ENCODE results near the gene ANO1. TPM values are rescaled to one million over a fixed set of nuclear protein-coding genes. Genes with fewer than 3 reads are reported as not detected.

Gene ANO1
- total RNA-seq, 1 donor from 2014 or later = 0.41 TPM

DNA sequence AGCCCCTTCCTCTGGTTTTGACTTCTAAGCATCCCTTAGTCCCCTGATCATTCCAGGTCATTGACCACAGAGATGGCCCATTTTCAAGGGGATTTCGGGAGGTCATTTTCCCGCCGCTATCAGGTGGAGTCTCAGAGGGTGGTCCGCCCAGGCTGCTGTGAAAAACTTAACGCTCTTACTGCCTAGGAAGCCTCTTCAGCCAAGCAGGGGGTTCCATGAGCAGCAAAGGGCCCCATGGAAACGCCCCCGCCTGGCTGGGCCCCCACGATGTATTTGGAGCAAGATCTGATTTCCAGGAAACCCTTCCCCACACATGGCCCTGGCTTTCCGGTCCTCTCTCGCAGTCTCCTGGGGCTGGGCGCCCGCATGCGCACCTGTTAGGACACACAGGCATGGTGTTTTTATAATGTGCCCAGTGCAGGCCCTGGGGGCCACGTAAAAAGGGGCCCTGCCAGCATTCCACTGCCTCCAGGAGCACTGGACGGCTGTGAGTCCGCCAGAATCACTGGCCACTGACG is 32.5 kb downstream of the ANO1 start:
- DNase-seq (ENCODE audit: low spot score in 2 of 2) (no peak), FAIRE-seq (no peak)

DNA sequence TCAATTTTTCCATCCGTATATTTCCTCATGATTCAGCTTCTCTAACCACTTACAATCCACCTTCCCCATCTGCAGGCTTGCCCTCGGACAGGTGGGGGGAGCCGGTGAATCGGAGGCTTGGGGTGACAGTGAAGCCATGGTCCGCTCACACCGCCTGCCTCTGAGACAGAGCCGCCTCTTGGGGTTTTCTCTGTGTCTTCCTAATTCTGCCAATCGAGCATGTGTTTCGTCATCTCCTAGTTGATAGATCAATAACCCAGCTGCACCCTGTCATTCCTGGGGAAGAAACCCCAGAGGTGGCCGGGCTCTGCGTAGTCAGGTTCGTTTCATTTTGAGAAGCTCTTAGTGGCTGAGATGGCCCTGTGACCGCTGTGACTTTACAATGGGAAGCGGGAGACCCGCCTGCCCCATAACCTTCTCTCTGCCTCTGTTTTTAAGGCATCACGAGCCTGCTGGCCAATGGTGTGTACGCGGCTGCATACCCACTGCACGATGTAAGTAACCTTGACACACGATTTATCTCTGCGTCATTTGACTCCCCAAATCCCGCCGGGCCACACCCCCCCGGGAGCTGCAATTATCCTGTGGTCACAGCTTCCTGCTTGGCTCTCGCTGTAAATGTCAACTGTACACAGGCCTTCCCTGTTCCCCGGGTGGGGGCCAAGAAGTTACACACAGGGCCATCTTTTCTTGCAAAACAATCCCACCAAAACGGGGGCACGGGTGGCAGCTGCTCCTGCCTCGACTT is 33.3 kb downstream of the ANO1 start:
- DNase-seq (ENCODE audit: low spot score in 2 of 2) = no peak
- FAIRE-seq = no peak

DNA sequence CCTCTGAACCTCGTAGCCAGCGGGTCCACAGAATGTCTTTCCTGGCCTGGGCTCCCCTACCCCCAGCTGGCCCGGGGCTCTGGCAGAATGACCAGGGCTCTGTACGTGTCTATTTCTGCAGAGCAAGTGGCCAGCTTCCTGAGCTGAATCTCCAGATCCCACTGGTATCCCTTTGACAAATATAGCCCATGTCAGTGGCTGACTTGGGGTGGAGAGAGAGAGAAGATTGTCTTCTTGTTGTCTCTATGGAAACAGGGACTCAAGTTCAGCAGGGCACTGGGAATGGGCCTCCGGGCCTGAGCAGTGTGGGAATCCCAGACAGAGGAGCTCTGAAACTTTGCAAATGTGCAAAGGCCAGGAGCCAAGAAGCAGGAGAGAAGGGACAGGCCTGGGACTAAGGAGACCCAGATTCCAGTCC is 33.9 kb downstream of the ANO1 start:
- no peak for FAIRE-seq
- no peak for DNase-seq (ENCODE audit: low spot score in 2 of 2)

DNA sequence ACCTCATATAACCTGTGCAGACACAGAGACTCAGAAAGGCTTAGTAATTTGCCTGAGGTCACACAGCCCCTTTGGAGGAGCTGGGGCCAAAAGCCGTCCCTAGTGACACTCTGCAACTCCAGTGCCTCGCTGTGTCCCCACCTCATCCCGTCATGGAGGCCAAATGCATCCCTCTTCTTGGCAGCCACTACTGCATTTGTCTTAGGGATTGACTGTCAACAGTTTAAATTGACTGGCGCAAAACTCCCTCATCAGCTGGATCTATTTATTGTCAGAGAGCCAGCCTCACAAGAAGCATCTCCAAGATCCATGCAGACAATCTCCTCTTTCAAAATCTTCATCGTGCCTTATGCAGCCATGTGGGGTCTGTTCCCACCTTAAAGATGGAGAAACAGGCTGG is 35.7 kb downstream of the ANO1 start:
- no peak for DNase-seq (ENCODE audit: low spot score in 2 of 2)
- FAIRE-seq = no peak

DNA sequence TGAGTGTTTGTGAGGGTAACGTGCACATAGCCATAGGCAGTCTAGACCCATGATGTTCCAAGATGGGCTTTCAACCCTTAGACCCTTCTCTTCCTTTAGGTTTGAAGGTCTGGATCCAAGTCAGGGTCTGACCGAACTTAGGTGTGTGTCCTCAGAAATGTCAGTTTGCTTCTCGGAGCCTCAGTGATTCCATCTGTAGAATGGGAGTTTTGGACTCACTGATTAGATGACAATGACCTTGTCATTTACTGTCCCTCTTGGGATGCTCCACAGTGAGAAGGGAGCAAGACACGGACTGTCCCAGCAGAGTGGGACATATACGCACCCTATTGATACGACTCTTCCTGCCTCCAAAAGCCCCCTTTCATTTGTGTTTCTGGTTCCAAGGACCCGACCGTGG is 37.7 kb downstream of the ANO1 start:
- DNase-seq (ENCODE audit: low spot score in 2 of 2) = no peak
- no peak for FAIRE-seq

DNA sequence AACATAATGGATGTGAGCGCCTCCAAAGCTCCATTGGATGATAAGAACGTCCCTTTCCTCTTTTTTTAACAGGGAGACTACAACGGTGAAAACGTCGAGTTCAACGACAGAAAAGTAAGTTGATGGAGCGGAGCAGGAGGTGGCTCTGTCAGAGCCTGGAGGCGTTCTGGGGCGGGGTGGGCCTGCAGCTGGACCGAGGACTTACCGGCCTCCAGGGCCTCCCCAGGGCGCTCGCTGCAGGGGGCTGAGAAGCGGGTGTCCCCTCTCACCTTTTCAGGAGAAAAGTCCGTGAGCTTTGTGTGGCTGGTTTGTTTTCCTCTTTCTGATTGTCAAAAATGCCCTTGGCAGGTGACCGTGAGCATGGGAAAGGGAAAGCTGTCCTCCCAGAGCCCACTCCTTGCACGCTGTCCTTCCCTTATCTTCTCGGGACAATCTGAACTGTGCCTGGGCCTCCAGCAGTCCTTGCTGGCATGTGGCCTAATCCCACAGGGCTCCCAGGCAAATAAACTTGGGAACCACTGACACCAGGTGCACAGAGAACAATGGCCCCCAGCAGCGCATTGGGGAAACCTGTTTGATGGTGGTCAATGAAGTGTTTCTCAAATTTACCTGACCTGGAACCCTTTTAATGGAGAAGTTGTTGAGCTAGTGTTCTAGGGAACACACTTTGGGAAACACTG is 38.4 kb downstream of the ANO1 start:
- DNase-seq (ENCODE audit: low spot score in 2 of 2) = no peak
- FAIRE-seq = no peak

DNA sequence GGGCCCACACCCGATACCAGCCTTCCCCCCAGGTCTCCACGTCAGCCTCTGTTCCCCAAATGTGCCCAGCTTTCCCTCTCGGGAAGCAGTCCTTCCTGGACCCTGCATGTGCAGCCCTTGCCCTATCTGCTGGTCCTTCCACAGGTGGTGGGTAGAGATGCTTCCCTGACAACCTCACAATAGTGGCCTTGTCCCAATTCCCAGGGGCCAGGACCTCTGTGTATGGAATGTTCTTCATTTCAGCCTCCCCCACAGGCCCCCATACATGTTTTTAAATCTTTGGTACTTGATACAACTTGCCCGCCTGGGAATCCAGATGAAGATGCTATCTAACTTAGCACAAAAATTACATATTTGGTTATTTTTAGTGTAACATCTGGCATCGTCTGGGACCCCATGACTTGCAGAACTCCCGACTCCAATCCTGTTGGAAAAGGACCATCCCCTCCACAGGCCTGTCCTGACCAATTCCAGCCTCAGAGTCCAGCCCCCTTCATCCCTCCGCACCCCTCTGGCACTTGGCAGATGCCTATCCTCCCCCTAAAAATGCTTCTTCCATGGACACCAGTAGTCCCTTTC is 39.5 kb downstream of the ANO1 start:
- FAIRE-seq = no peak

DNA sequence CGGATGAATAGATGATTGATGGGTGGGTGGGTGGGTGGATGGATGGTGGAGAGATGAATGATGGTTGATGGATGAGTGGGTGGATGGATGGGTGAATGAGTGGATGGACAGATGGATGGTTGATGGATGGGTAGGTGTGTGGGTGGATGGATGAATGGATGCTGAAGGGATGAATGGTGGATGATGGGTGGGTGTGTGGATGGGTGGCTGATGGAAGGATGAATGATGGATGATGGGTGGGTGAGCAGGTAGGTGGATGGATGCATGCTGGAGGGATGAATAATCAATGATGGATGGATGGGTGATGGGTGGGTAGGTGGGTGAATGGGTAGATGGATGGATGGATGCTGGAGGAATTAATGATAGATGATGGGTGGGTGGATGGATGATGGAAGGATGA is 40.5 kb downstream of the ANO1 start:
- no peak for FAIRE-seq
- DNase-seq (ENCODE audit: low spot score in 2 of 2) = no peak

More for the DNA sequence above, 39.5 kb downstream of the ANO1 start:
- no peak for DNase-seq (ENCODE audit: low spot score in 2 of 2)

DNA sequence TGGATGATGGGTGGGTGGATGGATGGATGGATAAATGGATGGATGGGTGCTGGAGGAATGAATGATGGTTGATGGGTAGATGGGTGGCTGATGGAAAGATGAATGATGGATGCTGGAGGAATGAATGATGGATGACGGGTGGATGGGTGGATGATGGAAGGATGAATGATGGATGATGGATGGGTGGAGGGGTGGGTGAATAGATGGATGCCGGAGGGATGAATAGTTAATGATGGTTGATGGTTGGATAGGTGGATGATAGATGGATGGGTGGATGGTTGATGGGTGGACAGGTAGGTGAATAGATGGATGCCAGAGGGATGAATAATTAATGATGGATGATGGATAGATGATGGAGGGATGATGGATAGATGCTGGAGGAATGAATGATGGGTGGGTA is 41.4 kb downstream of the ANO1 start:
- DNase-seq (ENCODE audit: low spot score in 2 of 2) (no peak), FAIRE-seq (no peak)

DNA sequence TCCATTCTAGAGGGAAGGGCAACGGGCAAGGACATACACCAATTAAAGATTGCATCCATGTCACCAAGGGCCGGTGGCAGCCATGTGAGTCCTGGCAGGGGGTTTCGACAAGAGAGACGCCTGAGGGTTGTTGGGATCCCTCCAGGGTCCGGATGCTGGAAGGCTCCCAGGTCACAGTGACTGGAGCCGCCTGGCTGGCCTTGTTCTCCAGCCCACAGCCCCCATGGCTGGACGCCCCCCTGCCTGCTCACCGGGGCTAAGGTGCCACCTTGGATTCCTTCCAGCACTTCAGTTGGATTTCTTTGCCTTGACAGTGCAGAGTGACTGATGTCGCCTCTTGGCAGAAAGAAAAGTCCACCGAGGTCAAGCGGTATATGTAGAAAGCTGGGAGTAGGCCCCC is 42.6 kb downstream of the ANO1 start:
- DNase-seq (ENCODE audit: low spot score in 2 of 2) = no peak
- FAIRE-seq = no peak

DNA sequence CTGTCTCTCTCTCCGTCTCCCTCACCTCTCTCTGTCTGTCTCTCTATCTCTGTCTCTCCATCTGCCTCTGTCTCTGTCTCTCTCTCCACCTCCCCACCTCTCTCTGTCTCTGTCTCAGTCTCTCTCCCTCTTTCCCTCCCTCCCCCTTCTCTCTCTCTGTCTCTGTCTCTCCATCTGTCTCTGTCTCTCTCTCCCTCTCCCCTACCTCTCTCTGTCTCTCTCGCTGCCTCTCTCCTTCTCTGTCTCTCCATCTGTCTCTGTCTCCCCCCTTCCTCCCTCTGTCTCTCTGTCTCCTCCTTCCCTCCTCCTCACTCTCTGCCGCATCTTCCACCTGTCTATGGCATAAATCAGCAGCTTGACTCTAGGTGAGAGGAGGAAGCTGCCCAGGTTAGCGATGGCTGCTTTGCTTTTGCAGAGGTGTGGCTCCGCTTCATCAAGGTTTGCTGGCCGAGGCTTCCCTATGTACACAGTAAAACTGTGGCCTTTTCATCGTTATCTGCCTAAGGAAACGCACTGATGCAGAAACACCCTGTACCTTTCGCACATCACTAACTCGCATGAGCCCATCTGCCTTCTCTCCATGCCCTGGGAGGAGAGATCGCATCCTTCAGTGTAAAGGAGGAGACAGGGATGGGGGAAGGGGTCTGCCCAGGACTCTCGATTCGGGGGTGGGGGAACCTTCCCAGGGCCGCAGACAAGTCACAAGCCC is 44.5 kb downstream of the ANO1 start:
- DNase-seq (ENCODE audit: low spot score in 2 of 2) = no peak
- no peak for FAIRE-seq

DNA sequence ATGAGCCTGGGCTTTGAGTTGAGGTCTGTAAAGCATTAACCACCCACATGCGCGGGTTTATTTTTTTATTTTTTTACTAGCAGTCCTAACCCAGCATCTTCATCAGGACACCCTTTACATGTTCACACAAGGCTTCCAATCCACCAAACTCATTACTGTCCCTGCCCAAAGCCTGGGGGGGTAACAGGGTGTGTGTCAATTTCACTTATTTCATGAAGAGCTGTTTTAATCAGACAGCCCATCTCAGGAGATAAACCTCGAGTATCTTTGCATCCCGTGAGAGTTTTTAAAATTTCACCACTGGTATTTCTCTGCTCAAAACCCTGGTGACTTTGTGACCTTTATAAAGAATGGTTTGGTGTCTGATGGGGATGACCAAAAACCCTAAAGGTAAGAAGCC is 45.6 kb downstream of the ANO1 start:
- FAIRE-seq (no peak), DNase-seq (ENCODE audit: low spot score in 2 of 2) (no peak)

DNA sequence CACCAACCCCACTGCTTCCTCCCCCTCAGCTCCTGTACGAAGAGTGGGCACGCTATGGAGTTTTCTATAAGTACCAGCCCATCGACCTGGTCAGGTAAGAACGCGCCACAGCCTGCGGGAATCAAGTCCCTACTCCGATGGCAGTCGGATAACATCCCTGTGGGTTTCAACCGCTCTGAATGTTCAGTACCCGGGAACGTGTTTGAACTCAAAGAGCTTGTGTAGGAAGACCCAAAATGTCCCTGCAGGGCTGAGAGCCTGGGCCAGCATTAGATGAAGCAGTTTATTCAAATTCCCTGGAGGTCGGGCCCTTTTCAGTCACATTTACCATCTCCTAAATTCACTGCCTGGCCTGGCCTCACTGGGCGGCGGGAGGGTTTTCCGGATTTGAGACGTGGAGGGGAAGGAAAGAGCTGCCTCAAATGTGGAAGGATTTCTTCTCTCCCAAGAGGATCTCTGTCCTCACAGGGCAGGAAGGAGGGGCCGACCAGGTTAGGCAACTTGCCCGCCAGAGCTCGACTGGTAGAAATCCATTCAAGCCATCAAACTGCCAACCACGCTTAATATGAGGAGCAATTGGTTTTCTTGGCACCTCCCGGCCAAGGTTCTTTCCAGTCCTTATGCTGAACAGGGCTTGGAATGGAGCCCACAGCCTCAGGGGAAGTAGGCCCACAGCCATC is 46.3 kb downstream of the ANO1 start:
- no peak for FAIRE-seq
- no peak for DNase-seq (ENCODE audit: low spot score in 2 of 2)

DNA sequence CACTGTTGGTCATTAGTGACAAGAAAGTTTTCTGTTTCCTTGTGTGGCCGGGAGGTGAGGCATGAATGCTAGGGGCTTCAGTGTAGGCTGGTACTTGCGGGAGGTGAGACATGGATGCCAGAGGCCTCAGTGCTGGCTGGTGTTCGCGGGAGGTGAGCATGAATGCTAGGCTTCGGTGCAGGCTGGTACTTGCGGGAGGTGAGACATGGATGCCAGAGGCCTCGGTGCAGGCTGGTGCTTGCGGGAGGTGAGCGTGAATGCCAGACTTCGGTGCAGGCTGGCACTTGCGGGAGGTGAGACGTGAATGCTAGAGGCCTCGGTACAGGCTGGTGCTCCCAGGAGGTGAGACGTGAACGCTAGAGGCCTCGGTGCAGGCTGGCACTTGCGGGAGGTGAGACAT is 48.4 kb downstream of the ANO1 start:
- DNase-seq (ENCODE audit: low spot score in 2 of 2) (no peak), FAIRE-seq (no peak)

DNA sequence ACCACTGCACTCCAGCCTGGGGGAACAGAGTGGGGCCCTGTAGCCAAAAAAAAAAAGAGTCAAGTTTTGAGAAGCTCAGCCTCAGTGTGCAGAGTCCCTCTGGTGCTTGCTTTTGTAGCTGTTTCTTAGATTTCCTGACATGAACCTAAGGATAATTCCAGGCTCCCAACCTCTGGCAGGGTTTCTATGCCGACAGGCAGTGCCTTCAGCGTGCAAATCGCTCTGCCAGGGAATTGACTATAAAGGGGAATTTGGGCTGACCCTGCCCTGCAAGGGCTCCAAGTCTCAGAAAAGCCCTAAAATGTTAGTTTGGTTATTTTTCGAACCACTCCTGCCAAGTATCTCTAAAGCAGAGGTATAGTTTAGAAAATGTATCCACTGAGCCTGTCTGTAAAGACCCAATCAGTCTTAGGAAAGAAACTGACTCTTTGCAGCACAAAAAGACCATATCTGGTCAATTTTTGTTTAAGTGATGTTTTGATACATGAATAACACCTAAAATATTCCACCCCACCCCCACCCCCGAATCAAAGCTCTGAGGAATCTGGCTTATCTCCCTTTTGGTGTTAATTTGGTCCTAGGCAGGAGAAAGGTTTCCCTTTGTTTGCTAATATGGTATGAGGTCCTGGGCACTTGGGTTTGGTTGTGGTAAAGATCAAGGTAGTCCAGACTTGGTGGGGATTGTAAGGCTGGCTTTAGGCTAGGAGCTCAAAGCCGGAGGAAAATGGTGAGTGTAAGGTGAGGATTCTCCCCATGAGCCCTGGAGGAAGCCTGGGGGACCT is 49.7 kb downstream of the ANO1 start:
- DNase-seq (ENCODE audit: low spot score in 2 of 2) (no peak), FAIRE-seq (no peak)

DNA sequence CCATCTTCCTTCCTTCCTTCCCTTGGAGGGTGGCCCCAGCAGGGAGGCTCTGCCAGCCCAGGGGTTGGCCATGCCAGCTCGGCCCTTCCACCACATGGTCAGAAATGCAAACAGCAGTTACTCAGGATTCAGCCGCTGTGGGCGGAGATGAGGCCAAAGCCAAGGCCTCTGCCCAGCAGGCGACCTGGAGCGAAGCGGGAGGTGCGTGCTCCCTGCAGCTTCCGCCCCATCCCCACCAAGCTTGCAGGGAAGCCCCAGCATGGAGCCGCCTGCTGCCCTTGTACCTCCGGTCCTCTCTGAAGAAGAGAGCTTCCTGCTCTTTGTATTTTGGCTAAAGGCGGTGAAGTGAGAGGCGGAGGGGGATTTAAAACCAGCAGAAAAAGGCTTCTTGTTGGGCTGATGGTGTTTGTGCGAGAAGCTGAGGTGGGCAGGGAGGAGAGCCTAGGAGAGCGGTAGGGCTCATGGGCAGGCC is 50.4 kb downstream of the ANO1 start:
- FAIRE-seq (no peak), DNase-seq (ENCODE audit: low spot score in 2 of 2) (no peak)

DNA sequence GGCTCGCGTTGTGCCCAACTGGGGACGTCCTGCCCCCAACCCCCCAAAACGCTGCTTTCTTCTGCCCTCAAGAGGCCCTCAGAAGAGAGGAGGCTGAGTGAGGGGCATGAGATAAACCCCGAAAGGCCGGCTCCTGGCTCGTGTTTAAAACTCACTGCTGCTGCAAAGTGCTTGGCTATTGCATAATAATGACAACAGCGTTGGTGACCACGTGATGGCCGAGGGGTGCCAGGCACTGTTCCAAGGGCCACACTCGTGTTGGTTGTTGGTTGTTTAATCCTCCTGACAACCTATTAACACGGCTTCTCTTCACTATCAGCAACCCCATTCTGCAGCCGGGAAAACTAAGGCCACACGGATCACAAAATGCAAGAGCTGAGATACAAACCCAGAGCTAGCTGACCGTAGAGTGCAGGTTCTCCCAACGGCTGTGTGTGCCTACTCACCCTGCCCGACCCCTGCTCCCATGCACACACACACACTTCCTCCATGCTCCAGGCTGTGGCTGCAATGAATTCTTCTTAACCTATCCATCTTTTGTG is 51.0 kb downstream of the ANO1 start:
- no peak for DNase-seq (ENCODE audit: low spot score in 2 of 2)
- no peak for FAIRE-seq

DNA sequence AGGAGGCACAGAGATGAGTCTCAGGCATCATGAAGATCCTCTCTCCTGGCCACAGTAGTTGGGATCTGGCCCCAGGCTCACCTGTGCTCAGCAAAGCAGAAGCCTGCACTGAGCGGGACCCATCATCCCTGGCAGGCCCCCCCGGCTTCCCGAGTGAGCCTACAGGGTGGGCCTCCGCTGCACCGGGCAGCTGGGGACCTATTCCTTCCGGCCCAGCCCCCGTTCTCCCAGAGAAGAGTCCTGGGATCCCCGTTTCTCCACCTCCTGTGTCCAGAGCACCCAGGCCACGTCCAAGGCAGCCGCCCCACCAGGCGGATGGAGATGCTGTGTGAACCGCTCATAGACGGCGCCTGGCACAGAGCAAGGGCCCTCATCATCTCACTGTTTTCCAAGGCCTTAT is 52.5 kb downstream of the ANO1 start:
- no peak for DNase-seq (ENCODE audit: low spot score in 2 of 2)
- FAIRE-seq = no peak

DNA sequence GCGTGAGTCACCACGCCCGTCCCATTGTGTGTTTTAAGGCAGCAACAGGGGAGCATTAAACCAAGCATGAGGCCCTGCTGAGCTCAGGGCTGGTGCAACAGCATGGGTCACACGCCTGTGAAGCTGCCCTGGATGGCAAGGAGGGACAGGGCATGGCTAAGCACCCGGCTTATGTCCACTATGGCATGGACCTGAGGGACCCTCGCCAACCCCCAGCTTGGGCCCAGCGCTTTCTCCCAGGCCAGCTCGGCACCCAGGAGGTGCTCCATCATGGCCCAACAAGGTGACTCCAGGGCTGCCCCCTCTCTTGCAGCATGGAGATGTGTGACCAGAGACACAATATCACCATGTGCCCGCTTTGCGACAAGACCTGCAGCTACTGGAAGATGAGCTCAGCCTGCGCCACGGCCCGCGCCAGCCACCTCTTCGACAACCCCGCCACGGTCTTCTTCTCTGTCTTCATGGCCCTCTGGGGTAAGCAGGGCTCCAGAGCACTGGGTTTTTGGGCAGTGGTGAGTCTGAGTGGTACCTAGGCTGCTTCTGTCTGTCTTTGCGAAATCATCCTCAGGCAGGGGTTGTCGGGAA is 53.6 kb downstream of the ANO1 start:
- DNase-seq (ENCODE audit: low spot score in 2 of 2) (no peak), FAIRE-seq (no peak)

Data from frontal cortex (tissue), 4 donors.